NB4 (cell line): ENCODE data around the gene RDH8.

ENCODE experiments used
- DNase-seq: peaks from one replicate; pipeline ENCODE4 v3.0.0; 2010; ENCODE audit warnings: low read depth
- H3K4me3 ChIP-seq: one replicate; pipeline ENCODE4 v1.5.1; 2011; ENCODE audit warnings: mild to moderate bottlenecking, low read depth, low read length, moderate library complexity
- CTCF ChIP-seq: IDR thresholded peaks from one replicate; pipeline ENCODE4 v1.5.1; 2012; ENCODE audit warnings: low read depth, low read length
- MAX ChIP-seq: IDR thresholded peaks from 2 replicates; pipeline ENCODE4 v1.6.1; 2011; ENCODE audit warnings: low read depth, low read length
- MYC ChIP-seq: IDR thresholded peaks from 2 replicates; pipeline ENCODE4 v1.6.1; 2011; ENCODE audit warnings: low read depth, low read length
- POLR2A ChIP-seq: IDR thresholded peaks from 2 replicates; pipeline ENCODE4 v1.6.1; 2011; ENCODE audit warnings: mild to moderate bottlenecking; ENCODE audit not compliant: insufficient read length; ENCODE audit errors: extremely low read depth

The RDH8 gene

GRCh38 chr19:10010939-10011338, 2.3 kb upstream of the RDH8 start:
- DNase-seq: no peak
- TF ChIP-seq POLR2A (no peak), MAX (no peak), CTCF (no peak), MYC (no peak)
- H3K4me3 ChIP-seq: no peak overlapping the region

- TF ChIP-seq CTCF: no peak
- no peak for TF ChIP-seq MAX
- no peak for DNase-seq
- H3K4me3 ChIP-seq: no peak overlapping the region
These were observed 1.3 kb upstream of the RDH8 start for GRCh38 chr19:10011974-10012373.

GRCh38 chr19:10013834-10014618, 743 bp downstream of the RDH8 start:
- TF ChIP-seq MAX (no peak), MYC (no peak), POLR2A (no peak), CTCF (no peak)
- no peak for DNase-seq
- no peak overlapping the region for H3K4me3 ChIP-seq

GRCh38 chr19:10018263-10018662, 5.0 kb downstream of the RDH8 start:
- no peak overlapping the region for H3K4me3 ChIP-seq
- DNase-seq: no peak
- TF ChIP-seq MAX (no peak), MYC (no peak), CTCF (no peak), POLR2A (no peak)

GRCh38 chr19:10018786-10019185, 5.5 kb downstream of the RDH8 start:
- DNase-seq: no peak
- H3K4me3 ChIP-seq: no peak overlapping the region
- TF ChIP-seq MAX (no peak), MYC (no peak), CTCF (no peak), POLR2A (no peak)

- no peak for DNase-seq
- TF ChIP-seq MYC: no peak
- TF ChIP-seq CTCF: no peak
- TF ChIP-seq POLR2A: no peak
- TF ChIP-seq MAX: no peak
- no peak overlapping the region for H3K4me3 ChIP-seq
These were observed 6.0 kb downstream of the RDH8 start for GRCh38 chr19:10019246-10019645.
